Activated CD4-positive, alpha-beta T cell treated with anti-CD3 and anti-CD28 coated beads for 4 hours (primary cell): ENCODE data around the gene GLI3.

Source experiments
- DNase-seq, 2 donors: peaks; one replicate each; pipeline ENCODE4 v3.0.0-alpha.2; 2020

Gene GLI3

GRCh38 chr7:41984888-41985287, 252.1 kb downstream of the GLI3 start:
- no peak for DNase-seq

GRCh38 chr7:41981046-41982040, 255.7 kb downstream of the GLI3 start:
- DNase-seq: no peak

- no peak for DNase-seq
Measured at GRCh38 chr7:41979834-41980307, 257.1 kb downstream of the GLI3 start.

GRCh38 chr7:41978858-41979257, 258.2 kb downstream of the GLI3 start:
- no peak for DNase-seq

- DNase-seq: no peak
Measured at GRCh38 chr7:41977661-41978060, 259.3 kb downstream of the GLI3 start.

GRCh38 chr7:41977151-41977651, 259.8 kb downstream of the GLI3 start:
- DNase-seq: no peak

- no peak for DNase-seq
Measured at GRCh38 chr7:41976411-41976810, 260.6 kb downstream of the GLI3 start.

GRCh38 chr7:41975849-41976248, 261.2 kb downstream of the GLI3 start:
- no peak for DNase-seq

GRCh38 chr7:41974870-41975557, 262.0 kb downstream of the GLI3 start:
- DNase-seq: no peak

GRCh38 chr7:41973202-41973730, 263.7 kb downstream of the GLI3 start:
- DNase-seq: no peak

- DNase-seq: no peak
Measured at GRCh38 chr7:41972776-41973175, 264.2 kb downstream of the GLI3 start.

- DNase-seq: no peak
Measured at GRCh38 chr7:41972270-41972669, 264.7 kb downstream of the GLI3 start.

- no peak for DNase-seq
Measured at GRCh38 chr7:41971640-41972187, 265.3 kb downstream of the GLI3 start.

- DNase-seq: no peak
Measured at GRCh38 chr7:41970941-41971340, 266.1 kb downstream of the GLI3 start.

GRCh38 chr7:41969561-41970105, 267.4 kb downstream of the GLI3 start:
- no peak for DNase-seq

- no peak for DNase-seq
Measured at GRCh38 chr7:41967156-41967555, 269.9 kb downstream of the GLI3 start.

- no peak for DNase-seq
Measured at GRCh38 chr7:41965951-41966505, 271.0 kb downstream of the GLI3 start.

GRCh38 chr7:41964849-41965745, 271.9 kb downstream of the GLI3 start:
- DNase-seq: no peak

- no peak for DNase-seq
Measured at GRCh38 chr7:41964183-41964753, 272.7 kb downstream of the GLI3 start.

- no peak for DNase-seq
Measured at GRCh38 chr7:41956705-41957104, 280.3 kb downstream of the GLI3 start.
